Measurements from ENCODE around the gene KLF13. TPM values are rescaled to one million over a fixed set of nuclear protein-coding genes. Genes with fewer than 3 reads are reported as not detected.

The KLF13 gene
- total RNA-seq, 2 donors from 2014 or later = 68.9 to 92.3 TPM

- no peak overlapping the region for H3K4me3 ChIP-seq
- H3K27ac ChIP-seq = no peak overlapping the region
- no peaks in the 10 kb centered on the region for H3K36me3 ChIP-seq
- no peak overlapping the region for H3K9ac ChIP-seq (ENCODE audit: low read depth in 2 of 2, low read length in 2 of 2)
- TF ChIP-seq CTCF (IDR thresholded peaks at IDR 0.05) = no peak
- H3K27me3 ChIP-seq = no peaks in the 10 kb centered on the region
- no peak for DNase-seq
- H3K4me1 ChIP-seq = peaks cover 6% of the 10 kb centered on the region
- no peaks in the 10 kb centered on the region for H3K9me3 ChIP-seq
- intact Hi-C loops (cut with DNase I) = no loop called here
These were observed 57.9 kb downstream of the KLF13 start for GRCh38 chr15:31384568-31384967.

DNA sequence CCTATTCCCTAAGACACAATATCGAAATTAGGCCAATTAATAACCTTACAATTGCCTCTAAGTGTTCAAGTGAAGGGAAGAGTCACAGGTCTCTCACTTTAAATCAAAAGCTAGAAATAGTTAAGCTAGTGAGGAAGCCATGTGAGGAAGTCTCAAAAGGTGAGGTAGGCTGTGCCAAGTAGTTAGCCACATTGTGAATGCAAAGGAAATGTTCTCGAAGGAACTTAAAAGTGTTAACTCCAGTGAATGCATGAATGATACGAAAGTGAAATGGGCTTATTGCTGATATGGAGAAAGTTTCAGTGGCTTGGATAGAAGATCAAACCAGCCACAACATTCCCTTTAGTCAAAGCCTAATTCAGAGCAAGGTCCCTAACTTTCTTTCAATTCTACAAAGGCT is 59.1 kb downstream of the KLF13 start:
- Histone ChIP-seq H3K36me3 (no peaks in the 10 kb centered on the region), H3K27ac (no peak overlapping the region), H3K4me1 (peaks cover 6% of the 10 kb centered on the region), H3K27me3 (no peaks in the 10 kb centered on the region), H3K4me3 (no peak overlapping the region), H3K9ac (ENCODE audit: low read depth in 2 of 2, low read length in 2 of 2) (no peak overlapping the region), H3K9me3 (no peaks in the 10 kb centered on the region)
- no peak for TF ChIP-seq CTCF (IDR thresholded peaks at IDR 0.05)
- intact Hi-C loops (cut with DNase I) = no loop called here
- no peak for DNase-seq

DNA sequence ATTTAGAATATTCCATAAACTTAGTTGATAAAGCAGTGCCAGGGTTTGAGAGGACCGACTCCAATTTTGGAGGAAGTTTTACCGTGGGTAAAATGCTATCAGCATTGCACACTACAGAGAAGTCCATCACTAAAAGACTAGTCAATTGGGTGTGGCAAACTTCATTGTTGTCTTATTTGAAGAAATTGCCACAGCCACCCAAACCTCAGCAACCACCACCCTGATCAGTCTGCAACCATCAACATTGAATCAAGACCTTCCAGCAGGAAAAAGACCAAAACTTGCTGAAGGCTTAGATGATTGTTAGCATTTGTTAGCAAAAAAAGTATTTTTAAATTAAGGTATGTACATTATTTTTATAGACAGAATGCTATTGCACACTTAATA is 60.5 kb downstream of the KLF13 start:
- Histone ChIP-seq H3K4me1 (peaks cover 6% of the 10 kb centered on the region), H3K4me3 (no peak overlapping the region), H3K27me3 (no peaks in the 10 kb centered on the region), H3K27ac (no peak overlapping the region), H3K9ac (ENCODE audit: low read depth in 2 of 2, low read length in 2 of 2) (no peak overlapping the region), H3K9me3 (no peaks in the 10 kb centered on the region), H3K36me3 (no peaks in the 10 kb centered on the region)
- DNase-seq = no peak
- intact Hi-C loops (cut with DNase I) = no loop called here
- no peak for TF ChIP-seq CTCF (IDR thresholded peaks at IDR 0.05)

DNA sequence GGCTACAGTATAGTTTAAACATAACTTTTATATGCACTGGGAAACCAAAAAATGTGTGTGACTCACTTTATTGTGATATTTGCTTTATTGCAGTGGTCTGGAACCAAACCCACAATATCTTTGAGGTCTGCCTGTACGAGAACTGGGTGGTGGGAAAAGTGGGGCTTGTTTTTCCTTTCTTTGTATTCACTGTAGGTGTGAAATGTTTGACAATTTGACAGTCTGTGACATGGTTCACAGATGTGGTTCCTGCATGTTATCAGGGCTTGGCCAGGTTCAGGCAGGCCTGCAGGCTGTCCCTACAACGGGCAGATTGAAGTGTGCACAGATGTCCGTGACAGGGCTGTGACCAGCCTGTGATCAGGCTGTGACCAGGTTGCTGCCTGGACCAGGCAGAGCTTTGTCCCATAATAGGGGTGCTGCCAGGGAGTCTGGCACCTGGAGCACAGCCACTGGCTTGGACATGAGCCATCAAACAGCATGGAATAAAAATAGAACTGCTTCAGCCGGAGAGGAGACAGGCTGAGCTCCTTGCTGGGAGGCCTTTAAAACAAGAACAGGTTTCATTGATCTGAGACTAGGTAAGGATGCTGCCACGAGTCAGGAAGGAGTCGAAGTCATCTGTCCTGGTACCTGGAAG is 61.0 kb downstream of the KLF13 start:
- Histone ChIP-seq H3K4me3 (no peak overlapping the region), H3K9ac (ENCODE audit: low read depth in 2 of 2, low read length in 2 of 2) (no peak overlapping the region), H3K27ac (peak overlapping the region; percentile 13), H3K4me1 (peaks cover 6% of the 10 kb centered on the region), H3K36me3 (no peaks in the 10 kb centered on the region), H3K9me3 (no peaks in the 10 kb centered on the region), H3K27me3 (no peaks in the 10 kb centered on the region)
- TF ChIP-seq CTCF (IDR thresholded peaks at IDR 0.05) = no peak
- intact Hi-C loops (cut with DNase I) = no loop called here
- DNase-seq = peak; percentile 58

DNA sequence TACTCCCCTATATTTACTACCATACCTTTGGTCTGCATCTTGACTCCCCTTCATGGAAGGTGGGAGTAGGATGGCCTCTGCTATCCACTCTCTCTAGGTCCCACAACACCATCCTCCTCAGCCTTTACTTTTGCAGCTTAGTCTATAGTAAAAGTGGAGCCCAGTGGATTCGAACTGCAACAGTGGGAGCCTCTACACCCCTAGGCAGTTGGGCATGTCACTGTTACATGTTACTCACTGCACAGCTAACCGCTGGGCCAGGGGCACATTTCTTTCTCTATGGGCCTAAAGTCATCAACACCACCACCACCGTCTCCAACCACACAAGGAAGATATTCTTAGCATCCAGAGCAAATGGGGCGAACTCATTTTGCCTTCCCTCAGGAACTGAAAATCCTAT is 62.9 kb downstream of the KLF13 start:
- Histone ChIP-seq H3K4me1 (peaks cover 6% of the 10 kb centered on the region), H3K4me3 (no peak overlapping the region), H3K9ac (ENCODE audit: low read depth in 2 of 2, low read length in 2 of 2) (no peak overlapping the region), H3K9me3 (no peaks in the 10 kb centered on the region), H3K27me3 (no peaks in the 10 kb centered on the region), H3K36me3 (no peaks in the 10 kb centered on the region), H3K27ac (no peak overlapping the region)
- TF ChIP-seq CTCF (IDR thresholded peaks at IDR 0.05) = no peak
- intact Hi-C loops (cut with DNase I) = no loop called here
- no peak for DNase-seq
